B cell (primary cell): ENCODE data around the gene ENOX1. TPM values are rescaled to one million over a fixed set of nuclear protein-coding genes. Genes with fewer than 3 reads are reported as not detected.

Source experiments
- ATAC-seq: fragments of 200-7000 bp; cut with Tn5 transposase; one replicate; pipeline ENCODE4 v1.10.0; 2021; ENCODE audit warnings: low read depth, mild to moderate bottlenecking, moderate number of reproducible peaks, moderate library complexity
- CTCF ChIA-PET: fragments of 350-600 bp; sonication (Branson Sonifier 250); formaldehyde crosslinking; loops from one replicate; lab custom pipeline; 2021; ENCODE audit warnings: antibody characterized with exemption, inconsistent platforms; lab: Charles Lee
- POLR2A ChIA-PET: fragments of 350-600 bp; sonication (Branson Sonifier 250); formaldehyde crosslinking; loops from one replicate; lab custom pipeline; 2021; ENCODE audit warnings: antibody characterized with exemption; lab: Charles Lee
- DNase-seq: peaks from one replicate; pipeline ENCODE4 v3.0.0; 2013
- H2AFZ ChIP-seq: 2 replicates; pipeline ENCODE4 v1.6.1; 2012; ENCODE audit warnings: mild to moderate bottlenecking, low read depth, low read length; ENCODE audit not compliant: insufficient read depth, poor library complexity, severe bottlenecking
- H3K27ac ChIP-seq, 2 donors: 1 replicate in 1 of 2; 2 replicates in 1 of 2; pipeline ENCODE4 v1.5.1; 2012 to 2013; ENCODE audit warnings: low read length in 2 of 2, mild to moderate bottlenecking in 2 of 2, moderate library complexity in 1 of 2
- H3K27me3 ChIP-seq, 4 experiments: fragments of 200-600 bp in 1 of 4; sonication (generic) in 1 of 4; replicated peaks in 1 of 4; 1 replicate in 2 of 4; 2 replicates in 2 of 4; pipeline versions ENCODE4 v1.6.1 to v1.7.0; 2013 to 2016; ENCODE audit warnings: low read length in 3 of 4, mild to moderate bottlenecking in 2 of 4, mixed read lengths in 1 of 4, moderate library complexity in 1 of 4; ENCODE audit not compliant: insufficient read depth in 4 of 4, control insufficient read depth in 3 of 4; ENCODE audit errors: control extremely low read depth in 1 of 4
- H3K36me3 ChIP-seq, 2 experiments: replicated peaks in 1 of 2; 1 replicate in 1 of 2; 2 replicates in 1 of 2; pipeline versions ENCODE4 v1.6.1 to v1.7.1; 2013; ENCODE audit warnings: low read length in 1 of 2; ENCODE audit not compliant: insufficient read depth in 2 of 2, control insufficient read depth in 1 of 2; ENCODE audit errors: control extremely low read depth in 1 of 2, extremely low read depth in 1 of 2
- H3K4me1 ChIP-seq, 2 donors: fragments of 200-600 bp in 1 of 2; sonication (generic) in 1 of 2; 1 replicate in 1 of 2; 2 replicates in 1 of 2; pipeline versions ENCODE4 v1.5.1 to v1.6.1; 2013 to 2017; ENCODE audit warnings: low read length in 2 of 2; ENCODE audit not compliant: control insufficient read depth in 2 of 2, insufficient read depth in 2 of 2
- H3K4me2 ChIP-seq: replicated peaks from 2 replicates; pipeline ENCODE3; 2012; ENCODE audit warnings: mild to moderate bottlenecking, low read depth, low read length; ENCODE audit not compliant: poor library complexity, severe bottlenecking
- H3K4me3 ChIP-seq, 5 experiments: fragments of 200-600 bp in 1 of 5; sonication (generic) in 1 of 5; 1 replicate in 3 of 5; 2 replicates in 2 of 5; pipeline versions ENCODE4 v1.5.1 to v1.7.0; 2011 to 2016; ENCODE audit warnings: low read length in 4 of 5, mild to moderate bottlenecking in 4 of 5, low read depth in 2 of 5, control low read depth in 1 of 5, moderate library complexity in 1 of 5; ENCODE audit not compliant: insufficient read depth in 1 of 5; ENCODE audit errors: control extremely low read depth in 1 of 5, extremely low read depth in 1 of 5
- H3K79me2 ChIP-seq: fragments of 200-600 bp; sonication (generic); one replicate; pipeline ENCODE4 v1.6.0; 2016; ENCODE audit warnings: low read length; ENCODE audit not compliant: control insufficient read depth, insufficient read depth
- H3K9ac ChIP-seq: fragments of 200-600 bp; sonication (generic); 2 replicates; pipeline ENCODE4 v1.6.1; 2017; ENCODE audit warnings: mild to moderate bottlenecking, low read length, moderate library complexity
- H3K9me3 ChIP-seq, 3 donors: one replicate each; pipeline versions ENCODE4 v1.6.1 to v1.7.1; 2013; ENCODE audit warnings: low read length in 2 of 3; ENCODE audit not compliant: control insufficient read depth in 2 of 3, insufficient read depth in 1 of 3; ENCODE audit errors: control extremely low read depth in 1 of 3
- H4K20me1 ChIP-seq: 2 replicates; pipeline ENCODE4 v1.6.0; 2012; ENCODE audit warnings: mild to moderate bottlenecking, low read length; ENCODE audit not compliant: insufficient read depth, control insufficient read depth, poor library complexity, severe bottlenecking
- H3K27ac Mint-ChIP-seq: one replicate; pipeline ENCODE4 v1.8.0; 2021; ENCODE audit warnings: mixed read lengths
- H3K27me3 Mint-ChIP-seq: one replicate; pipeline ENCODE4 v1.8.0; 2021; ENCODE audit warnings: mixed read lengths
- H3K4me1 Mint-ChIP-seq: one replicate; pipeline ENCODE4 v1.8.0; 2021; ENCODE audit warnings: mixed read lengths
- H3K4me3 Mint-ChIP-seq: one replicate; pipeline ENCODE4 v1.8.0; 2021; ENCODE audit warnings: mixed read lengths
- H3K9me3 Mint-ChIP-seq: one replicate; pipeline ENCODE4 v1.8.0; 2022; ENCODE audit warnings: mixed read lengths; ENCODE audit not compliant: insufficient read depth
- CTCF ChIP-seq: fragments of 200-600 bp; IDR thresholded peaks from one replicate; pipeline ENCODE4 v1.8.0; 2022; ENCODE audit warnings: antibody characterized with exemption, mild to moderate bottlenecking
- EZH2 ChIP-seq: IDR thresholded peaks from 2 replicates; pipeline ENCODE4 v1.6.1; 2012; ENCODE audit warnings: borderline replicate concordance, low read depth, mild to moderate bottlenecking, moderate library complexity, low read length; ENCODE audit not compliant: insufficient read depth, poor library complexity, severe bottlenecking
- WGBS: methylation state at CpG from one replicate; pipeline ENCODE4 v1.1.5; 2013; ENCODE audit warnings: missing lambda C conversion rate; ENCODE audit not compliant: insufficient coverage; 5-methylcytosine and 5-hydroxymethylcytosine counted together
- intact Hi-C: fragments of 100-400 bp; cut with micrococcal nuclease; formaldehyde crosslinking; loops from one replicate; pipeline ENCODE4 v1.10.0; 2022
- polyA plus RNA-seq: library from polyadenylated mRNA; depleted of rRNA; stranded (reverse); fragments of >200 nt; gene quantifications from 2 replicates; pipeline ENCODE4 v1.2.3, GENCODE V29; 2012
- total RNA-seq, 2 donors: library from RNA; stranded (reverse); fragments of 120-200 nt in 1 of 2; gene quantifications; 1 replicate in 1 of 2; 2 replicates in 1 of 2; pipeline versions ENCODE4 v1.2.3 to v1.2.4, GENCODE V29; 2013 to 2022

Gene ENOX1
- total and polyA plus RNA-seq, 2 donors (not counting 1 experiment from before 2014, with no cell fraction given), result not detected

GRCh38 chr13:43285933-43286597 lies 500.7 kb downstream of the ENOX1 start:
- no peak overlapping the region for H3K9ac ChIP-seq
- Mint-ChIP-seq H3K4me1 (no peaks in the 10 kb centered on the region), H3K9me3 (no peaks in the 10 kb centered on the region), H3K27me3 (peaks cover 22% of the 10 kb centered on the region), H3K27ac (no peak overlapping the region), H3K4me3 (no peak overlapping the region)
- ChIA-PET POLR2A (no interaction called here), CTCF (no interaction called here)
- no peak overlapping the region for H2AFZ ChIP-seq
- no peak overlapping the region for H3K4me2 ChIP-seq
- no peak for ATAC-seq
- TF ChIP-seq EZH2 (no peak), CTCF (no peak)
- no peaks in the 10 kb centered on the region for H3K4me1 ChIP-seq
- H3K9me3 ChIP-seq, result no peaks in the 10 kb centered on the region
- no peak for DNase-seq
- WGBS, result 50% methylated on average over 2 of the region's 7 CpGs
- no peaks in the 10 kb centered on the region for H3K27me3 ChIP-seq
- H4K20me1 ChIP-seq, result no peaks in the 10 kb centered on the region
- H3K36me3 ChIP-seq, result no peaks in the 10 kb centered on the region
- H3K27ac ChIP-seq, result no peak overlapping the region
- intact Hi-C loops, result no loop called here
- H3K79me2 ChIP-seq, result no peaks in the 10 kb centered on the region
- H3K4me3 ChIP-seq, result no peak overlapping the region

GRCh38 chr13:43284162-43284561 lies 502.6 kb downstream of the ENOX1 start:
- Histone ChIP-seq H3K9me3 (no peaks in the 10 kb centered on the region), H3K4me2 (no peak overlapping the region), H3K79me2 (no peaks in the 10 kb centered on the region), H3K4me3 (no peak overlapping the region), H3K27ac (no peak overlapping the region), H3K27me3 (no peaks in the 10 kb centered on the region), H2AFZ (no peak overlapping the region), H3K9ac (no peak overlapping the region), H3K36me3 (no peaks in the 10 kb centered on the region), H3K4me1 (no peaks in the 10 kb centered on the region), H4K20me1 (no peaks in the 10 kb centered on the region)
- Mint-ChIP-seq H3K9me3 (no peaks in the 10 kb centered on the region), H3K4me1 (no peaks in the 10 kb centered on the region), H3K4me3 (no peak overlapping the region), H3K27ac (no peak overlapping the region), H3K27me3 (peaks cover 17% of the 10 kb centered on the region)
- no peak for TF ChIP-seq EZH2
- intact Hi-C loops, result no loop called here
- ChIA-PET CTCF (no interaction called here), POLR2A (no interaction called here)
- WGBS, result 60% methylated on average over 1 of the region's 3 CpGs
- ATAC-seq, result no peak
- DNase-seq, result no peak
